Cerebellar cortex (tissue), 1 donor: Measurements from ENCODE around the gene TXK.

Experiments used
- DNase-seq: peaks from one replicate; pipeline ENCODE4 v3.0.0-alpha.2; 2015; ENCODE audit warnings: low spot score

The TXK gene

DNA sequence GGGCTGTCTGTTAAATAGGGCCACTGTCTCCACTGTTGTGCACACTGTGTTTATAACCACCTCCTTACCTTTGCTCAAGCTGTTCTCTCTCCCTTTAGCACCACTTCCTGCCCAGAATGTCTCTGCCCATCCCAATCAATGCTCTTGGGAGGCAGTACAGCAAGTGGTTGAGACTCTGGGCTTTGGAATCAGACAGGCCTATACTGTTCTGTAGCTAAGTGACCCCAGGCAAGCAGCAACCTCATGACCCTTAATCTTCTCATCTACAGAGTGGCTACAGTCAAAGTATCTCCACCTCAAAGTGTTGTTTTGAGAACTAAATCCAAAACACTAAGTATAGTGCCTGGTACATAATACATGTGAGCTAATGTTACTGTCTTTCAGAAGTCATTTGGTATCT is 3.8 kb upstream of the TXK start:
- no peak for DNase-seq

- no peak for DNase-seq
Observed at GRCh38 chr4:48133669-48134068, 381 bp downstream of the TXK start.

DNA sequence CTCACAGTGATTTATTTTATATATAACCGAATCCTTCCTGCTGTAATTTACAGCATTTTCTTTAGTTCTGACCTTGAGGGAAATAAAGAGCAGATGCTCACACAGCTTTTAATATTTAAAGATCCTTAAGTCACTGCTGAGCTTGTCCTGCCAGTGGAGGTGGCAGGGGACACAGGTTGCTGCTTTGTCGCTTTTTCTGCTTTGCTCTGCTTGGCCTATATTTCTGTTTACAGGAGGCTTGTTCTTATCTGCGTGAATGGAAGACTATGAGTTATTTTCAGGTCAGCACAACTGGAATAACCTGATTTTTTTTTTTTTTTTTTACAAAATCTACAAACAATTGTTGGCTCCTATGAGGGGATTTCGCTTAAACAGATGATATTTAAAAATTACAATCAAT is 2.3 kb downstream of the TXK start:
- DNase-seq = no peak

DNA sequence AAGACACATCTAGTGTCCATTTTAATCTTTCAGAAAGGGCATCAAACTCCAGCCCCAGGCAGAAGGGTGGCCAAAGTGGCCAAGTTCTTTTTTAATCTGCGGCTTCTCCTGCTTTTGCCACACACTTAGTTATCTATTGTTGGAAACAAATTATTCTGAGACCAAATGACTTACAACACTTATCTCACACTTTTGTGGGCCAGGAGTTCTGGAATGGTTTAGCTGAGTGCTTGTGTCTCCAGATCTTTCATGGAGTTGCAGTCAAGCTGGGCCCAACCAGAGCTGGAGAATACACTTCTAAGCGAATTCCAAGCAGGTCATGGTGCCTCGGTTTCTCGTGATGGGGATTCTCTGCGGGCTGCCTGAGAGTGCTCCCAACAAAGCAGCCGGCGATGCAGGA is 4.0 kb downstream of the TXK start:
- no peak for DNase-seq

- no peak for DNase-seq
Observed at GRCh38 chr4:48129307-48130014, 4.6 kb downstream of the TXK start.

- DNase-seq = peak; percentile 23
Observed at GRCh38 chr4:48127682-48128404, 6.2 kb downstream of the TXK start.

GRCh38 chr4:48127231-48127630 is 6.8 kb downstream of the TXK start:
- DNase-seq = no peak

DNA sequence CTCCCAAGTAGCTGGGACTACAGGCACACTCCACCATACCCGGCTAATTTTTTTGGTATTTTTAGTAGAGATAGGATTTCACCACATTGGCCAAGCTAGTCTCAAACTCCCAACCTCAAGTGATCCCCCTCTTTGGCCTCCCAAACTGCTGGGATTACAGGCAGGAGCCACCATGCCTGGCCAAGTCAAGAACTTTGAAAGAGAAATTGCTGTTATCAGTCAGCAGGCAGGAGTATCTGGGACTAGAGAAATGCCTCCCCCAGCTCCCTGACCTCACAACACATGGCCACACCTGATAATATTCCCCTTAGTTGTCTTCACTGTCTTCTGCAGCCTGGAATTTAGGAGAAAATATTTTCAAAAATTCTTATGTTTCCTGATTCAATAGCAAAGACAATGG is 7.4 kb downstream of the TXK start:
- no peak for DNase-seq

DNA sequence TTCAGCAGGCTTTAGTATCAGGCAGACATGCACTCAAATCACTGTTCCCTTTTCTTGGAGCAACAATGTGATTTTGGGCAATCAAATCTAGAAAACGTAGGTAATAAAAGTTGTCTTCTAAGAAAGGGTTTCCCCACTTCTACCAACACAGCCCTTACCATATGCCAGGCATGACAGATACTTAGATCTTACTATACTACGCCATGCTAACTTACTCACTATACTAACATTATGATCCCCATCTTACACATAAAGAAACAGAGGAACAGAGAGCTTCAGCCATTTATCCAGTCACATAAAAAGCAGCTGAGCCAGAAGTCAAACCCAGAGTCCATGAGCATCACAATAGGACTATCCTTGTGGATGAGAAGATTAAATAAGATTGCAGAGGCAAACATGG is 9.2 kb downstream of the TXK start:
- DNase-seq = no peak

- no peak for DNase-seq
Observed at GRCh38 chr4:48122756-48123155, 11.3 kb downstream of the TXK start.

- DNase-seq = no peak
Observed at GRCh38 chr4:48121180-48121579, 12.9 kb downstream of the TXK start.

DNA sequence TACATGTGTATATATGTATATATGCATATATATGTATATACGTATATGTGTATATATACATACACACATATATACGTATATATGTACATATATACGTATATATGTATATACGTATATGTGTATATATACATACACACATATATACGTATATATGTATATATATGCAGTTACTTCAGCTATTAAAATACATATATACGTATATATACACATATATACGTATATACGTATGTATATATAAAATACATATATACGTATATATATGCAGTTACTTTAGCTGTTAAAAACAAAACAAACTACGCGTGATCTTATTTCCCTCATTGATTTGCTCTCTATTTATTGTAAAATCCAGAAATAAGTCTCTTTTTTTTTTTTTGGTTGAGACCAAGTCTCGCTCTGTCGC is 13.9 kb downstream of the TXK start:
- no peak for DNase-seq

DNA sequence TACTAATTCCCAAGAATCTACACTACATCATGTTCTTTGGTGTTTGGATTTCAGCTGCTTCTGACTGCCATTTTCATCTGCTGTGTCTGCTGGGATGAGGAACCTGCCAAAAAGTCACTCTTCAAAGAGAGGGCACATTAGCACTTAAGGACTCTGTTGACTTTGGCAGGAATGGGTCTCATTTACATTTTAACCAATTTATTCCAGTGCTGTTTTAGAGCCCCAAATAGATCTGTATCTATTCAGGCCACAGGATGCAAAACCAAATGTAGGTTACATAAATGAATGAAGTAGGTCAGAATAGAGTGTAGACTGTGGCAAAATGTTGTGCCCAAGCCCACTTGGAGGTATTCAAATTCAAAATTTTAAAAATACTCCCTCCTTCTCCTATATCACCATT is 14.4 kb downstream of the TXK start:
- DNase-seq = no peak

DNA sequence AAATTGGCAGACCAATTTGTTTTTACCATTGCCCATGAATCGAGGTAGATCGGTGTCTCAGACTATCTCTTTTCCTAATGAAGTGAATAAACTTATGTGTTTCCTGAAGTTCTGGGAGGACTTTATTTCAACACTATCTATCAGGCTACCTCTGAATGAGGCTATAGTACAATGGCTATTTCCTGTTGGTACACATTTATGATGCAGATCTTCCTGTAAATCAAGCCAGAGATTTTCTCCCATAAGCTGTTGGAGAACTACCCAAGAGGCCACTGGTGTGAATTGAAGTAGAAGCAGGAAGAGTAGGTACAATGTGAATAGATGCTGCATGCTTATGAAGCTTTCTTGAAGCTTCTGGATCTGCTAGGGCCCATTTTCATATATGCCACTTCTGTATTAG is 16.0 kb downstream of the TXK start:
- DNase-seq = no peak

DNA sequence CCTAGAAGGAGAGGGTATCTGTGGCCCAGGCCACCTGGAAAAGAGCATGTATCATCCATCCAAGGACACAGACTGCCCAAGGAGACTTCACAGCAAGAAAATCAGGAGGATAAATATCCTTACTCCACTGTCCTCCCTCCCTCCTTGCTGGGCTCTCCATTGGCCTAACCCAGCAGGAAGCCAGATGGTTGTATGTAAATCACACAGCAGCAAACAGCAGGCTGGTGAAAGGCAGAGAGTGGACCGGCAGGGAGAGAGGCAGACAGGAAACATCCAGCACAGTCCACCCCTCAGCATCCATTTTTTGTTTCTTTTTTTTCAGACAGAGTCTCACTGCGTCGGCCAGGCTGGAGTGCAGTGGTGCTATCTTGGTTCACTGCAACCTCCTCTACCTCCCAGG is 17.5 kb downstream of the TXK start:
- DNase-seq = no peak

DNA sequence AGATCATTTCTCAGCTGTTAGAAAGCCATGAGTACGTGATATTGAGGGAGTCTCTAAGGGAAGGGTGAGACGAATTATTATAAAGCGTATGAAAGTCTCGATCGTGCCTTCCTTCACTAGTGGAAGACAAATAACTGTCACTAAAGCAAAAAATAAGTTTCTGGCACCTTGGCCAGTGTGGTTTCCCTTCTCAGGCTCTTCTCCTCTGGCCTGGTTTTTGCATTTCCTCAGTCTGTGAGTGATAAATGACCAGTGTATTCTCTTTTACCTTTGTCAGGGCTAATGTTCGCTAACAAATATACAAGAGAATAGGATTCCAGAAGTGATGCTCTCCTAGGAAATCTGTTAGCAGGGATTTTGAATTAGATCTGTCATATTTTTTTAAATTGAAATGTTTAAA is 19.6 kb downstream of the TXK start:
- DNase-seq = no peak

- DNase-seq = no peak
Observed at GRCh38 chr4:48112017-48112667, 21.9 kb downstream of the TXK start.

DNA sequence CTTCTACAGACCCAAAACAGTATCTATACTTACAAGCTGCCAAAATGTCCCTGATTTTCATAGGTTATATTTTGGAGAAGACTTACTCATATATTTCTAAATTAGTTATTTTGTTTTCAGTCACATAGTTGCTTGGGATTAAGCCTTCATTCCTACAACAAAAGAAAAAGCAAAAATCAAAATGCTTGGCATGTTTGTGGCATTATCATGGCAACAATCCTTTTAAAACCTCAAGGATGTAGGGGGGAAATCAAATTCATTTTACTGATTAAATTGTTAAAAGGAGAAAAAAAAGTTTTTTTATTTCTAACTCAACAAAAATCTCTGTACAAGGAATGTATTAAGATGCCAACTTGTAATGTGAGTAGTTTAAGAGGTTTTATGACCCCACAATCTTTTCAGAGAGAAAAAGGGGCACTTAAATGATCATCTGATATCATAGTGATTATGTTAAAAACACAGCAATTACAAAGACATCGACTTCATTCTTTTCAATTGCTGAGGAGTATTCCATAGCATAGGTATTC is 23.5 kb downstream of the TXK start:
- no peak for DNase-seq

DNA sequence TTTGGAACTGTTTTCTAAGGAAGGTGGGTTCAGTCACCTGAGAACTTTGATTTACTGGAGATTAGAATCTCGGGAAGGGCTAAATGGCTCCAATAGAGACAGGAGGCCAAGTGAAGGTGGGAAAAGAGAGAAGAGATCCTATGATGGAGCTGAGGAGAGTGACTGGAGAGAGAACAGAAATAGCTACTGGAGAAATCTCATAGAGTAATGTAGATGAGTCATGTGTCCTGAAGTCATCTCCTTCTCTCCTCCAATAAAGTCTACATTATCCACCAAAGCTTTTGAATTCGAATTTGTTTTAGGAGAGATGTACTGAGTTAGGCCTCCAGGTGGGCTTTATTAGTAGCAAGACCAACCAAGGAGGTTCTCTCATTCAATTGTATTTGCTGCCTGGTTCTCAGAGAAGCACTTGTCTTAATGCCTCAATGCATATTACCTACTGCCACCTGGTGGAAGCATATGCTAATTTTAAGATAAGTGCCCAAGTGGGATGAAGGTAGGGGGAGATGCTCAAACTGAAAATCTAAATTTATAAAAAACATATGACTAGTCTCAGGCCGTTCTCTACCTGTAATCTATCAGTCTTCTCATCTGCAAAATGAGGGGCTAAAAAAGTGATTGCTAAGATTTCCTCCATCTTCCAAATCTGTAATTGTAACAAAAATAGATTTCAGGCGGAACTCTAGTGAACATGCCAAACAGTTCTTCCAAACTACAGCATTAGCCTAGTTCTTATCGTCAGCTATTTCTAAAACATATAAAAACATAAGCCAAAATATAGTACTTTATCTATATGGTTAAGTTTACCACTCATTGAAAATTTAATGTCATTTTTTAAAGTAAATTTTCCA is 24.4 kb downstream of the TXK start:
- DNase-seq = peak; percentile 44

DNA sequence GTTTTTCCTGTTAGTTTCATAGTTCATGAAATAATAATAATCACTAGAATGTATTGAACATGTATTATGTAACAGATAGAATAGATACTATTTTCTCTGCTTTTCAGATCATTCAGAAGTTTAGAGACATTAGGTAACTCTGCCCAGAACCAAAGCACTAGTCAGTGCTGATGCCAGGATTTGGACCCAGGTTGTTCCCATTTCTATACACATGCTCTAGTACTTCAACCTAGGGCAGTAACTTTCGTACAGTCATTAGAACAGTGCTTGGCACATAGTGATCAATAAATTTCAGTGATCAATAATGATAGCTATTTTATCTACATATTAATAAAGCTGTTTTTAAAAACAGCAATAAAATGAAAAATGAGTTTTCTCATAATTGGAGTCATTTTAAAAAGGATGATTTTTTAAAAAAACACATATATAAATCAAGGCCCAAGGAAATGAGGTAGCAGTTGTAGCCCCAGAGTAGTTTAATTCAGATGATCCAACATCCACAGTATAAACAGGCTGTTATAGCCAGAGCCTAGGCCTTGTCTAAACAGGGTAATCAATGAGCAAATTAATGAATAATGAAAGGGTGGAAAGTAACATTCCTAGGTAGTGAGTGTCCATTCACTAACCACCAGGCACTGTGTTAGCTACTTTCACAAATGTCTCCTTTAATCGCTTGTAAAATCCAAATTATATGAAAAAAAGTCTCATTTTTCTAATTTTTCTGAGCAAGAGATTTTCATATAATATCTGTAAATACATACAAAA is 25.6 kb downstream of the TXK start:
- DNase-seq = no peak

DNA sequence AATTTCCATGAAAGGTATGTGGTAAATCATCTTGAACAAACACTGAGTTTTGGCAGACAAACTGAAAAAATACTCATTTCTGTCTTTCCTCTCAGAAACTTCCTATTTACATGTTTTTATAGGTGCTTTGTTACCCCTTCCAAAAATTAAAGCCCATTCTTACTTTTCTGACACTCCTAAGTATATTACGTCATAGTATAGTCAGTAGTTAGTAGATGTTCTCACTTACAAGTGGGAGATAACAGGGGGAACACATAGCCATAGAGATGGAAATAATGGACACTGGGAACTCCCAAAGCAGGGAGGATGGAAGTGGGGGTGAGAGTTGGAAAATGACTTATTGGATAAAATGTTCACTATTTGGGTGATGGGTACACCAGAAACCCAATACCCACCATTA is 28.8 kb downstream of the TXK start:
- no peak for DNase-seq
